ENCODE results near the gene HSFX4. TPM values are rescaled to one million over a fixed set of nuclear protein-coding genes. Genes with fewer than 3 reads are reported as not detected.

The HSFX4 gene
- total RNA-seq, 4 donors from 2014 or later, result not detected

DNA sequence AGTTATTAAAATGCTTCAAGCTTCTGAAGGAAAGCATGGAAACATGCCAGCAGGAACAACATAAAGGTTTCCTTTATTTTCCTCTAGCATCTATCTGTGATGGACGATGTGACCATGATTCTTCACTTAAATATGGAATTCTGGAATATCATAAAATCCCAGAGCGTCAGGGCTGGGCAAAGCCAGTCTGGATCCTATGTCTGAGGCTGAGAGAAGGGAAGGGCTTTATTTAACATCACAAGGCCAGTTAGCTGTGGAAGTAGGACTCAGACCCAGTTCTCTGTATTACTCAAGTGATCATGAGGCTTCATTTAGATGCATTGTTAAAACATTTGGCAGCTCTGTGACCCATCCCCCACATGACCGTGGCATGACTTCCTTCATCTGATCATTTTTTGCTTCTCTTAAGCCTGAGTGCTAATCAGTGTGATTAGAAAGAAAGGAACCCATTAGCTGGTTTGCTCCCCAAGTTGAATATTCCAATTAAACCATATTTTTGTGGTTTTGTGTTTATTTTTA is 49.8 kb downstream of the HSFX4 start:
- Histone ChIP-seq H3K27me3 (no peaks in the 10 kb centered on the region), H3K27ac (no peak overlapping the region), H3K4me3 (no peak overlapping the region), H3K4me1 (no peaks in the 10 kb centered on the region), H3K9me3 (no peaks in the 10 kb centered on the region), H3K36me3 (no peaks in the 10 kb centered on the region)
- TF ChIP-seq CTCF (IDR thresholded peaks at IDR 0.05), result no peak
- no peak for TF ChIP-seq POLR2A (IDR thresholded peaks at IDR 0.05)
- DNase-seq, result no peak

Other genes starting within 250 kb of the HSFX4 start
- not detected for gene MAGEA11, start 217.5 kb upstream of the HSFX4 start, total RNA-seq
- gene HSFX1, start 155.5 kb upstream of the HSFX4 start, total RNA-seq, result 1 to 10 TPM in 3 of 4 donors, not detected in 1; 2.1 to 5.0 (median 3.8) TPM
- gene MAGEA9, start 147.6 kb upstream of the HSFX4 start, total RNA-seq, result not detected
- not detected for gene MAGEA8, start 48.4 kb upstream of the HSFX4 start, total RNA-seq
- 10 to 100 TPM; 24.5 to 39.6 (median 29.7) TPM for gene EOLA2, start 8.9 kb downstream of the HSFX4 start, total RNA-seq